Measurements from ENCODE around the gene SFR1.

DNA sequence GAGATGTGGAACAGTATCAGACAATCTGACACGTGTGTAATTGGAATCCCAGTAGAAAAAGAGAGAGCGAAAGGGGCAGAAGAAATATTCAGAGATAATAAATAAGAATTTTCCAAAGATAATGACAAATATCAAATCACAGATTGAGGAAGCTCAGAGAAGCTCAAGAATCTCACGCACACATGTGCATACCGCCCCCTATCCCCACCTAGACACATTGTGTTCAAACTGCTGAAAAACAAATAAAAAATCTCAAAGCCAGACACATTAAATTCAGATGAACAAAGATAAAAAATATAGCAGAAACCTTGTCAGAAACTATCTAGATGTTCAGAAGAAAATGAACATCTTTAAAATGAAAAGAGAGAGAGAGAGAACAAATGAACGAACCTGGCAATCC is 17.2 kb downstream of the SFR1 start:
- TF ChIP-seq POLR2A (IDR thresholded peaks at IDR 0.05; ENCODE audit: low read depth, low read length) (no peak), POLR2AphosphoS5 (IDR thresholded peaks at IDR 0.05; ENCODE audit: low read depth, low read length) (no peak), TAF1 (IDR thresholded peaks at IDR 0.05; ENCODE audit: low read depth, low read length) (no peak), SPI1 (IDR thresholded peaks at IDR 0.05; ENCODE audit: low read depth, low read length) (no peak), PAX5 (IDR thresholded peaks at IDR 0.05; ENCODE audit: insufficient read depth, low read length, severe bottlenecking) (no peak), POU2F2 (IDR thresholded peaks at IDR 0.05; ENCODE audit: low read depth, low read length) (no peak)

Measured in GM12891 (cell line).